Heart left ventricle (tissue), 13 donors: Measurements from ENCODE around the gene PIP5KL1.

ENCODE experiments used
- CTCF ChIP-seq, 12 donors: fragments of 200-600 bp; sonication (generic) in 4 of 12; IDR thresholded peaks; one replicate each; pipeline versions ENCODE4 v1.5.0 to v1.8.0; 2018 to 2022; ENCODE audit warnings: antibody characterized with exemption in 12 of 12, mild to moderate bottlenecking in 5 of 12
- POLR2A ChIP-seq, 2 donors: fragments of 450-650 bp; IDR thresholded peaks; one replicate each; pipeline ENCODE4 v1.6.1; 2017; ENCODE audit warnings: antibody characterized with exemption in 2 of 2, mild to moderate bottlenecking in 2 of 2, moderate library complexity in 2 of 2
- donor health status: ischemic (EF 13 %, LVEDD 7.1; RV severe dilation, severe dysfunction).
- donor health status: DM: no; HTN: yes; CAD: no.
- donor health status: DM: no; HTN: no; CAD: no.
- donor health status: ischemic (EF 25% LVEDD 6.9; RV normal size, moderate dysfunction).
- donor health status: ischemic (EF 25% LVEDD 5.7; RV mildly dilated, moderate dysfunction).
- donor health status: ischemic (EF 35%, LVEDD 5.7; RV mildly dilated, moderate dysfunction).
- donor health status: nonischemic (EF 11% LVEDD 7.7; RV severe dilation, severe dysfunction).
- donor health status: DM: yes; HTN: yes; CAD: no.
- donor health status: PGD.
- donor health status: ischemic (EF 29% LVEDD 5.4; RV normal size, mild dysfunction).
- donor health status: nonischemic (EF 23%, LVEDD 6.1; RV moderate dilation, normal function).

DNA sequence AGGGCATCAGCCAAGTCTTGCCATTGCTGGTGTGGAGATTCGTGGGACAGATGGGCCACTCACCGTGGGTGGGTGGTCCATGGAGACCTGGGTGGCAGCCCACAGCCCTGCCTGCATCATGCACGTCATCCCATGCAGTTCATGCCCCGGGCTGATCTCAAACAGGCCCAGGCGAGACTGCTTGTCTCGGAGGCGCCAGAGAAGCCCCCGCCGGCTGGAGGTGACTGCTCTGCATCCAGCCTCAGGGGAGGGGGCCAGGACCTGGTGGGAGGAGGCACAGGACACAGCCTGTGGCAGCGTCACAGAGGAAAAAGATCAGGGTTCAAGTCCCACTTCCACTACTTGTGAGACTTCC, 975 bp downstream of the PIP5KL1 start:
- TF ChIP-seq CTCF (IDR thresholded peaks at IDR 0.05) (no peak), POLR2A (IDR thresholded peaks at IDR 0.05) (no peak)
